Measurements from ENCODE around the gene STOM. TPM values are rescaled to one million over a fixed set of nuclear protein-coding genes. Genes with fewer than 3 reads are reported as not detected.

Gene STOM
- total RNA-seq, 1 experiment from 2014 or later, result 72.4 TPM

DNA sequence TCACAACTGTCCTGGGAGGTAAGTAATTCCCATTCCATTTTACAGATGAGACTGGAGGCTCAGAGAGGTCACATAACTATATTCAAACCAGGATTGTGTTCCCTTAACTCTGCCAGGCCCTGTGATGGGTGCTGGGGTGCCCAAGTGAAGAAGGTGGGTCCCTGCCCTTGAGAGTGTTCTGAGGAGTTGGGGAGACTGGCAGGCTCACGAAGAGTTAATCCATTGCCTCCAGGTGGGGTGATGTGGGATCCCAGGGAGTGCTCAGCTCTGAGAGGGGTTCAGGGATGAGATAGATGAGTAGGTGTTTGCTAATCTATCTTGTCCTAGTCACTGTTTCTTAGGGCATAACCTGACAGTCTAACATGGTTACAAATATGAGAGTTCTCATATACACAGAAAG is 65.3 kb downstream of the STOM start:
- POLR2A ChIA-PET (ENCODE audit: low non-redundant PET), result no interaction called here
- no peaks in the 10 kb centered on the region for H3K27me3 ChIP-seq (replicated peaks; ENCODE audit: insufficient read depth, low read depth, low read length, poor library complexity)
- CTCF ChIA-PET, result no interaction called here
- H3K4me1 ChIP-seq (ENCODE audit: insufficient read depth, low read length, poor library complexity, severe bottlenecking), result peaks cover 4% of the 10 kb centered on the region
- no peaks in the 10 kb centered on the region for H3K36me3 ChIP-seq (ENCODE audit: insufficient read depth, low read length, poor library complexity, severe bottlenecking)
- intact Hi-C loops (cut with micrococcal nuclease; ENCODE audit: unreplicated experiment), result no loop called here
- BruUV-seq (replicated peaks), result no TSS peak
- no peak overlapping the region for H3K27ac ChIP-seq (ENCODE audit: low read depth, low read length, poor library complexity, severe bottlenecking)
- H3K4me3 ChIP-seq (ENCODE audit: low read depth, low read length, poor library complexity, severe bottlenecking), result no peak overlapping the region
- no peak for DNase-seq (ENCODE audit: low spot score)
- H3K9me3 ChIP-seq (ENCODE audit: low read depth, low read length, poor library complexity, severe bottlenecking), result no peaks in the 10 kb centered on the region
- no peak for TF ChIP-seq EZH2 (IDR thresholded peaks at IDR 0.05; ENCODE audit: borderline replicate concordance, low read depth, low read length, poor library complexity, severe bottlenecking)
- TF ChIP-seq, protein P1, sequence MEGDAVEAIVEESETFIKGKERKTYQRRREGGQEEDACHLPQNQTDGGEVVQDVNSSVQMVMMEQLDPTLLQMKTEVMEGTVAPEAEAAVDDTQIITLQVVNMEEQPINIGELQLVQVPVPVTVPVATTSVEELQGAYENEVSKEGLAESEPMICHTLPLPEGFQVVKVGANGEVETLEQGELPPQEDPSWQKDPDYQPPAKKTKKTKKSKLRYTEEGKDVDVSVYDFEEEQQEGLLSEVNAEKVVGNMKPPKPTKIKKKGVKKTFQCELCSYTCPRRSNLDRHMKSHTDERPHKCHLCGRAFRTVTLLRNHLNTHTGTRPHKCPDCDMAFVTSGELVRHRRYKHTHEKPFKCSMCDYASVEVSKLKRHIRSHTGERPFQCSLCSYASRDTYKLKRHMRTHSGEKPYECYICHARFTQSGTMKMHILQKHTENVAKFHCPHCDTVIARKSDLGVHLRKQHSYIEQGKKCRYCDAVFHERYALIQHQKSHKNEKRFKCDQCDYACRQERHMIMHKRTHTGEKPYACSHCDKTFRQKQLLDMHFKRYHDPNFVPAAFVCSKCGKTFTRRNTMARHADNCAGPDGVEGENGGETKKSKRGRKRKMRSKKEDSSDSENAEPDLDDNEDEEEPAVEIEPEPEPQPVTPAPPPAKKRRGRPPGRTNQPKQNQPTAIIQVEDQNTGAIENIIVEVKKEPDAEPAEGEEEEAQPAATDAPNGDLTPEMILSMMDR (conservative IDR thresholded peaks at IDR 0.05; ENCODE audit: low read depth, low read length), result no peak

DNA sequence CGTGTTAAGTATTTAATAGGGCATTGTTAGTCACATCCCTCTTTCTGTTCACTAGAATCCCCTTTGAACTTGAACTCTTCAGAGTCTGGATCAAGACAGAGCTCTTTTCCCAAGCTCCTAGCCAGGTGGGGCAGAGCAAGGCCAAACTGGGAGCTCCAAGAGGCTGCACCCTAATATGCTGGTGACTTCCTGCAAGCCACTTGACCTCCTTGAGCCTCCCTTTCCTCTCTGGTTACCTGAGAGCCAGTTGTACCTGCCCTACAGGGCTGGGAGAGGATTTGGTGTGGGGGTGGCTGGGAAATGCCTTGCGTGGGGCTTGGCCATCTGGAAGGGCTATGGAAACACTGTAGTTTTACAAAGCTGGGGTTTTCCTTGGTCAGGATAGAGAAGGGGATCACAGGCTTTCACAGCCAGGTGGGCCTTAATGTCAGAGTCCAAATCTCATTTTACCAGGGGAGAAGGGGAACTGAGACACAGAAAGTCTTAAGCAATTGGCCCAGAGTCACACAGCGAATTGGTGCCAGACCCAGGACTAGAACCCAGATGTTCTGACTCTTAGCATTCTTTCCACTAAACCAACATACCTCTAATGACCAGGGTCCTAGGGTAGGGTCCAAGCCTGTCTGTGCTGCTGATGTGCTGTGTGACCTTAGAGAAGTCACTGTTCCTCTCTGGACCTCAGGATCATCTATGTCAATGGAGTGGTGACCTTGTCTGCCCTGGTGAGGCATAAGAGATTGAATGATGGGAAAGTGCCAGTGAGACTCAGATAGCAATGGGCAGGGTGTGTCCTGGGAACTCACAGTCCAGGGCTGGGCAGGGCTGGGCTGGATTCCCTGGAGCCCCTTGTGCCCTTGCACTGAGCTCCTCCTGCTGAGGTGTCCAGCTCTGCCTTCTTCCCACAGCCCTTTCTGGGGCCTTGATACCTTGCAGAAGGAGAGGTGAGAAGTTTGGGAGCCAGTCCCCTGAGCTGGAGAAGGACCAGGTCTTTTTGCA is 66.3 kb downstream of the STOM start:
- H3K9me3 ChIP-seq (ENCODE audit: low read depth, low read length, poor library complexity, severe bottlenecking), result no peaks in the 10 kb centered on the region
- no peak overlapping the region for H3K27ac ChIP-seq (ENCODE audit: low read depth, low read length, poor library complexity, severe bottlenecking)
- DNase-seq (ENCODE audit: low spot score), result no peak
- ChIA-PET POLR2A (ENCODE audit: low non-redundant PET) (no interaction called here), CTCF (no interaction called here)
- H3K36me3 ChIP-seq (ENCODE audit: insufficient read depth, low read length, poor library complexity, severe bottlenecking), result no peaks in the 10 kb centered on the region
- intact Hi-C loops (cut with micrococcal nuclease; ENCODE audit: unreplicated experiment), result no loop called here
- H3K4me1 ChIP-seq (ENCODE audit: insufficient read depth, low read length, poor library complexity, severe bottlenecking), result peaks cover 11% of the 10 kb centered on the region
- no peak for TF ChIP-seq EZH2 (IDR thresholded peaks at IDR 0.05; ENCODE audit: borderline replicate concordance, low read depth, low read length, poor library complexity, severe bottlenecking)
- TF ChIP-seq, protein P1 (conservative IDR thresholded peaks at IDR 0.05; ENCODE audit: low read depth, low read length), result no peak
- BruUV-seq (replicated peaks), result no TSS peak
- no peak overlapping the region for H3K4me3 ChIP-seq (ENCODE audit: low read depth, low read length, poor library complexity, severe bottlenecking)
- no peaks in the 10 kb centered on the region for H3K27me3 ChIP-seq (replicated peaks; ENCODE audit: insufficient read depth, low read depth, low read length, poor library complexity)

DNA sequence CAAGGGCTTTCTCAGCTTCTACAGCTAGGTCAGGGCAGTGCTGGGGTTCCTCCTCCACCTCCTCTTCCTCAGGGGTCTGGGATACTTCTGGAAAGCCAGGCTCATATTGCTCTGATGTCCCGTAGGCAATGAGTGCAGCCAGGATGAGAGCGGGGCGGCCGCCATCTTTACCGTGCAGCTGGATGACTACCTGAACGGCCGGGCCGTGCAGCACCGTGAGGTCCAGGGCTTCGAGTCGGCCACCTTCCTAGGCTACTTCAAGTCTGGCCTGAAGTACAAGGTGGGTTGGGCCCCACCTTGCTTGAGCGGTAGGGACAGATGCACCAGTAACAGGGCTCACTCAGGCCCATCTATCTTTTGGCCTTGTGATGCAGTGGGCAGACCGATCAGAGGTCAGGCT is 67.3 kb downstream of the STOM start:
- intact Hi-C loops (cut with micrococcal nuclease; ENCODE audit: unreplicated experiment), result no loop called here
- ChIA-PET CTCF (no interaction called here), POLR2A (ENCODE audit: low non-redundant PET) (no interaction called here)

More for the DNA sequence above, 67.3 kb downstream of the STOM start:
- no peaks in the 10 kb centered on the region for H3K36me3 ChIP-seq (ENCODE audit: insufficient read depth, low read length, poor library complexity, severe bottlenecking)
- no peaks in the 10 kb centered on the region for H3K9me3 ChIP-seq (ENCODE audit: low read depth, low read length, poor library complexity, severe bottlenecking)
- TF ChIP-seq, protein P1 (conservative IDR thresholded peaks at IDR 0.05; ENCODE audit: low read depth, low read length), result no peak
- no peak for TF ChIP-seq EZH2 (IDR thresholded peaks at IDR 0.05; ENCODE audit: borderline replicate concordance, low read depth, low read length, poor library complexity, severe bottlenecking)
- H3K4me1 ChIP-seq (ENCODE audit: insufficient read depth, low read length, poor library complexity, severe bottlenecking), result peaks cover 14% of the 10 kb centered on the region
- no peak for DNase-seq (ENCODE audit: low spot score)
- no TSS peak for BruUV-seq (replicated peaks)
- H3K27me3 ChIP-seq (replicated peaks; ENCODE audit: insufficient read depth, low read depth, low read length, poor library complexity), result no peaks in the 10 kb centered on the region
- no peak overlapping the region for H3K4me3 ChIP-seq (ENCODE audit: low read depth, low read length, poor library complexity, severe bottlenecking)
- no peak overlapping the region for H3K27ac ChIP-seq (ENCODE audit: low read depth, low read length, poor library complexity, severe bottlenecking)

Measured in A673 (cell line).